DOHH2 (cell line): ENCODE results near the gene CIART.

Experiments
- H3F3A ChIP-seq: fragments of 200-600 bp; sonication (generic), shearing (Covaris generic); 2 replicates; pipeline ENCODE4 v1.6.0; 2016; ENCODE audit warnings: antibody characterized with exemption, mild to moderate bottlenecking; ENCODE audit not compliant: control insufficient read depth, insufficient read depth
- H3K27ac ChIP-seq: fragments of 200-600 bp; sonication (generic); 2 replicates; pipeline ENCODE4 v1.5.1; 2014; ENCODE audit warnings: low read depth, mild to moderate bottlenecking, low read length, moderate library complexity
- H3K27me3 ChIP-seq: fragments of 200-600 bp; sonication (generic); 2 replicates; pipeline ENCODE4 v1.6.1; 2014; ENCODE audit warnings: mild to moderate bottlenecking, low read length, mixed read lengths; ENCODE audit not compliant: control insufficient read depth
- H3K36me3 ChIP-seq: fragments of 200-600 bp; sonication (generic); 2 replicates; pipeline ENCODE4 v1.6.1; 2014; ENCODE audit warnings: mild to moderate bottlenecking, low read length, moderate library complexity, mixed read lengths; ENCODE audit not compliant: control insufficient read depth
- H3K4me1 ChIP-seq: fragments of 200-600 bp; sonication (generic); 2 replicates; pipeline ENCODE4 v1.6.1; 2014; ENCODE audit warnings: mild to moderate bottlenecking, low read length, mixed read lengths; ENCODE audit not compliant: control insufficient read depth
- H3K4me2 ChIP-seq: fragments of 200-600 bp; sonication (generic); 2 replicates; pipeline ENCODE4 v1.6.0; 2014; ENCODE audit warnings: mild to moderate bottlenecking, low read length, moderate library complexity
- H3K4me3 ChIP-seq: fragments of 200-600 bp; sonication (generic); 2 replicates; pipeline ENCODE4 v1.5.1; 2014; ENCODE audit warnings: mild to moderate bottlenecking, low read length, mixed read lengths
- H3K79me2 ChIP-seq: fragments of 200-600 bp; sonication (generic); 2 replicates; pipeline ENCODE4 v1.6.1; 2014; ENCODE audit warnings: mild to moderate bottlenecking, low read length, mixed read lengths; ENCODE audit not compliant: control insufficient read depth
- H3K9me2 ChIP-seq: fragments of 200-600 bp; sonication (generic); replicated peaks from 2 replicates; pipeline ENCODE4 v1.6.1; 2014; ENCODE audit warnings: mild to moderate bottlenecking, low read length, mixed read lengths; ENCODE audit not compliant: control insufficient read depth
- H3K9me3 ChIP-seq: fragments of 200-600 bp; sonication (generic); 2 replicates; pipeline ENCODE4 v1.6.1; 2014; ENCODE audit warnings: antibody characterized with exemption, low read length, mixed read lengths; ENCODE audit not compliant: control insufficient read depth, insufficient read depth
- H4K20me1 ChIP-seq: fragments of 200-600 bp; sonication (generic); 2 replicates; pipeline ENCODE4 v1.6.0; 2014; ENCODE audit warnings: low read depth, mild to moderate bottlenecking, antibody characterized with exemption, low read length, moderate library complexity; ENCODE audit not compliant: control insufficient read depth, insufficient read depth
- EZH2phosphoT487 ChIP-seq: fragments of 200-600 bp; sonication (generic); IDR thresholded peaks from 2 replicates; pipeline ENCODE4 v1.6.1; 2017; ENCODE audit warnings: borderline replicate concordance, mild to moderate bottlenecking, antibody characterized with exemption, low read length, moderate library complexity, mixed read lengths
- TF ChIP-seq, protein P1 (sequence below): fragments of 200-600 bp; sonication (generic); IDR thresholded peaks from one replicate; pipeline ENCODE4 v1.5.1; 2014; ENCODE audit warnings: antibody characterized with exemption, mild to moderate bottlenecking, low read depth, low read length; ENCODE audit not compliant: poor library complexity, severe bottlenecking

Gene CIART

DNA sequence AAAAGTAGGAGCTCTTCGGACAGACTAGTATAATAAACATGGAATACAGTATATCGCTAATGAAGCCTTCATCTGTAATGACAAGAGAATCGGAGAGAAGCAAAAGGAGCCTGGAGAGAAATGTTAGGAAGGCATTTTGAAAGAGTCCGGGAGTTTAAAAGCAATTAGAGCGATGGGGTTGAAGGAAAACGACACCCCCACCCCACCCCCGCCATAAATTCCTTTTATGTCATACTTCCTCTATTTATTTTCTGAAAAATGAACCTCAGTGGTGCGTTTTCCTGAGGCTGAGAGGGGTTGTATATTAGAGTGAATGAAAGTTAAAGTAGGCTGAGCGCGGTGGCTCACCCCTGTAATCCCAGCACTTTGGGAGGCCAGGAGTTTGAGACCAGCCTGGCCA, 12.9 kb upstream of the CIART start:
- Histone ChIP-seq H3K27me3 (no peaks in the 10 kb centered on the region), H3K4me1 (peaks cover 42% of the 10 kb centered on the region), H3K27ac (peak overlapping the region; percentile 52), H3F3A (no peaks in the 10 kb centered on the region), H4K20me1 (peaks cover 4% of the 10 kb centered on the region; the same call in 1 of the 2 replicates), H3K9me2 (no peaks in the 10 kb centered on the region), H3K79me2 (peaks cover 28% of the 10 kb centered on the region), H3K36me3 (peaks cover 35% of the 10 kb centered on the region), H3K4me3 (peak overlapping the region; percentile 83), H3K4me2 (peak overlapping the region; percentile 77), H3K9me3 (no peaks in the 10 kb centered on the region)
- TF ChIP-seq, protein P1, sequence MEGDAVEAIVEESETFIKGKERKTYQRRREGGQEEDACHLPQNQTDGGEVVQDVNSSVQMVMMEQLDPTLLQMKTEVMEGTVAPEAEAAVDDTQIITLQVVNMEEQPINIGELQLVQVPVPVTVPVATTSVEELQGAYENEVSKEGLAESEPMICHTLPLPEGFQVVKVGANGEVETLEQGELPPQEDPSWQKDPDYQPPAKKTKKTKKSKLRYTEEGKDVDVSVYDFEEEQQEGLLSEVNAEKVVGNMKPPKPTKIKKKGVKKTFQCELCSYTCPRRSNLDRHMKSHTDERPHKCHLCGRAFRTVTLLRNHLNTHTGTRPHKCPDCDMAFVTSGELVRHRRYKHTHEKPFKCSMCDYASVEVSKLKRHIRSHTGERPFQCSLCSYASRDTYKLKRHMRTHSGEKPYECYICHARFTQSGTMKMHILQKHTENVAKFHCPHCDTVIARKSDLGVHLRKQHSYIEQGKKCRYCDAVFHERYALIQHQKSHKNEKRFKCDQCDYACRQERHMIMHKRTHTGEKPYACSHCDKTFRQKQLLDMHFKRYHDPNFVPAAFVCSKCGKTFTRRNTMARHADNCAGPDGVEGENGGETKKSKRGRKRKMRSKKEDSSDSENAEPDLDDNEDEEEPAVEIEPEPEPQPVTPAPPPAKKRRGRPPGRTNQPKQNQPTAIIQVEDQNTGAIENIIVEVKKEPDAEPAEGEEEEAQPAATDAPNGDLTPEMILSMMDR = no peak

DNA sequence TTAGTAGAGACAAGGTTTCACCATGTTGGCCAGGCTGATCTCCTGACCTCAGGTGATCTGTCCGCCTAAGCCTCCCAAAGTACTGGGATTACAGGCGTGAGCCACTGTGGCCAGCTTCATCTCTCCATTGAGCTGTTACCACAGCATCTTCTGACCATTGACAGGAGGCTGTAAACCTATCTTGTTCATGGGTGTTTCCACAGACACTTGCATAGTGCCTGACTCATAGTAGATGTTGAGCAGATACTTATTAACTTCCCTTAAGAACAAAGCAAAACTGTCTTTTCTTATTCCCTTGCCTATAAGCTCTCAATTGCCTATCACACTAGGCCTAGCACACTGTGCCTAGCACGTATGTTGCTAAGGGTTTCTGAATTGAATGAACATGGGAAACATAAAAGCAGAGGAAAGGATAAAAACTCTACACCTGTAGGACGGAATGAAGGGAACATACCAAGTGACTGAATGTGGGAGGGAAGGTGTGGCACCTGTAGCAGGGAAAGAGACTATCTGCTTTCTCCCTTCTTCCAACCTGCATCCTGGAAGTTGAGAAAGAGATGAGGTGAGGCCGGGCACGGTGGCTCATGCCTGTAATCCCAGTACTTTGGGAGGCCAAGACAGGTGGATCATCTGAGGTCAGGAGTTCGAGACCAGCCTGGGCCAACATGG, 10.9 kb upstream of the CIART start:
- TF ChIP-seq, protein P1 = no peak
- no peak for TF ChIP-seq EZH2phosphoT487
- H3K27me3 ChIP-seq = no peaks in the 10 kb centered on the region
- peak overlapping the region; percentile 80; the same call in 1 of the 2 replicates for H3K4me2 ChIP-seq
- H3K79me2 ChIP-seq = peaks cover 24% of the 10 kb centered on the region
- H3K9me2 ChIP-seq = no peaks in the 10 kb centered on the region
- H4K20me1 ChIP-seq = peaks cover 4% of the 10 kb centered on the region; the same call in 1 of the 2 replicates
- H3K36me3 ChIP-seq = peaks cover 16% of the 10 kb centered on the region
- no peaks in the 10 kb centered on the region for H3K9me3 ChIP-seq
- peaks cover 42% of the 10 kb centered on the region for H3K4me1 ChIP-seq
- H3K4me3 ChIP-seq = no peak overlapping the region
- no peak overlapping the region for H3K27ac ChIP-seq
- H3F3A ChIP-seq = no peaks in the 10 kb centered on the region

DNA sequence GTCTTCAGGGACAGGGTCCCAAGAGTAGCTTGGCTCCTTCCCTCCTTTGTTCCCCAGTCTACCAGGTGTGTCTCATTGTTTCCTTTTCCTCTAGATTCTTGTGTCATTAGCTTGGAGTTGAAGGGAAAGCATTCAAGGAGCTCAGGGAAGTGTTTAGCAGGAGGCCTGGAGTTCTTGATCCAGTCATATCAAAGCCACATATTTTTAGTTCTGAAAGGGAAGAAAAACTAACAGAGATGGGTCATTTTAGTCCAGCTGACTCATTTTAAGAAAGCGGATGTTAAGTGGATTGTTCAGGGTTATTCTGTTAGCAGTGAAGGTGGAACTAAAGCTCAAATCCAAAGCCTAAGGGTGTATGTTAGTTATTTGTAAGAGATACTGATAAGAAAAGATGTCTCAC, 9.0 kb upstream of the CIART start:
- no peaks in the 10 kb centered on the region for H4K20me1 ChIP-seq
- peaks cover 5% of the 10 kb centered on the region for H3K79me2 ChIP-seq
- H3F3A ChIP-seq = no peaks in the 10 kb centered on the region
- peaks cover 4% of the 10 kb centered on the region; the same call in 1 of the 2 replicates for H3K36me3 ChIP-seq
- H3K27me3 ChIP-seq = no peaks in the 10 kb centered on the region
- peak overlapping the region; percentile 65 for H3K4me3 ChIP-seq
- no peak for TF ChIP-seq EZH2phosphoT487
- TF ChIP-seq, protein P1 = no peak
- H3K9me2 ChIP-seq = no peaks in the 10 kb centered on the region
- no peaks in the 10 kb centered on the region for H3K9me3 ChIP-seq
- peak overlapping the region; percentile 80 for H3K4me2 ChIP-seq
- peaks cover 30% of the 10 kb centered on the region for H3K4me1 ChIP-seq
- no peak overlapping the region for H3K27ac ChIP-seq
